GM18511 (cell line): ENCODE data around the gene RAPGEF5.

Experiments
- ATAC-seq: cut with Tn5 transposase; IDR thresholded peaks from one replicate; pipeline ENCODE4 v1.9.1; 2021; ENCODE audit warnings: mild to moderate bottlenecking, moderate library complexity; ENCODE audit not compliant: unreplicated experiment

Gene RAPGEF5, protein sequence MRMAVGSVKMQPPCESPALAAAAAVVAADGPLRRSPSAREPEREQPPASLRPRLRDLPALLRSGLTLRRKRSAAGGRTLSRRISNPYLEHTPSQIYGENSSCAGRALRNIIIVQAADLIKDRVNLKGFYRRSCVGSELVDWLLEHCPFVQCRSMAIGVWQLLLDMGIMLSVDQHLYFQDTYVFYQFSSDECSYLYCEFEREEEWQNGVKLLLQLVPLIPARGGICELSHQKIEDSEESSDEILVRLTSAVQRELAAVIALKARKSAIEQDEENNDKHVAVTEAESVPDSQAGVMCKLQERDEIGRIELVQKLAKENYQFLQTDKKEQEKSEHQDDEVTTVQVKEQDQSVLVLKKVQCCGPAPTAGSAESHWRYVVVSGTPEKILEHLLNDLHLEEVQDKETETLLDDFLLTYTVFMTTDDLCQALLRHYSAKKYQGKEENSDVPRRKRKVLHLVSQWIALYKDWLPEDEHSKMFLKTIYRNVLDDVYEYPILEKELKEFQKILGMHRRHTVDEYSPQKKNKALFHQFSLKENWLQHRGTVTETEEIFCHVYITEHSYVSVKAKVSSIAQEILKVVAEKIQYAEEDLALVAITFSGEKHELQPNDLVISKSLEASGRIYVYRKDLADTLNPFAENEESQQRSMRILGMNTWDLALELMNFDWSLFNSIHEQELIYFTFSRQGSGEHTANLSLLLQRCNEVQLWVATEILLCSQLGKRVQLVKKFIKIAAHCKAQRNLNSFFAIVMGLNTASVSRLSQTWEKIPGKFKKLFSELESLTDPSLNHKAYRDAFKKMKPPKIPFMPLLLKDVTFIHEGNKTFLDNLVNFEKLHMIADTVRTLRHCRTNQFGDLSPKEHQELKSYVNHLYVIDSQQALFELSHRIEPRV

GRCh38 chr7:22356701-22357310 lies at the start of gene RAPGEF5:
RAPGEF5 (minus strand) TSS chr7:22357154; CDS start chr7:22357060, 94 bp downstream.
- ATAC-seq, result peak; percentile 58

DNA sequence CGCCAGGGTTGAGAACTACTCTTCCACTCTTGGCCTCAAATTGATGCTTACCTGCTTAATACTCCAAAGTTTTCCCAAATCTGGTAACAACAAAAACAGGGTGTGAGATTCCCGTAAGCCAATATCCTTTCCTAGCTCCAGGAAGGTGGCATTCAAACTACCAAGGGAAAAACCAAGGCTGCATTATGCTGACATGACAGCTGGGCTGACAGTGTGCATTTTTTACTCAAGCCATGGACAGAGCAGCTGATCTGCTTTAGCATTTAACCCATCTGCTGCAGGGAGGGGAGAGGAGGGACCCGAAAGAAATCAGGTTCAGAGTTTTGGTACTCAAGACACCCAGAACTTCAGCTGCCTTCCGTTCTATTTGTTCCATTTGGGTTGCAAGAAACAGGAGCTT lies 49.8 kb upstream of the RAPGEF5 start:
- no peak for ATAC-seq

- no peak for ATAC-seq
Measured at GRCh38 chr7:22404421-22405023, 47.6 kb upstream of the RAPGEF5 start.

- ATAC-seq, result no peak
Measured at GRCh38 chr7:22403344-22403743, 46.4 kb upstream of the RAPGEF5 start.

- ATAC-seq, result peak; percentile 34
Measured at GRCh38 chr7:22402250-22402649, 45.3 kb upstream of the RAPGEF5 start.

DNA sequence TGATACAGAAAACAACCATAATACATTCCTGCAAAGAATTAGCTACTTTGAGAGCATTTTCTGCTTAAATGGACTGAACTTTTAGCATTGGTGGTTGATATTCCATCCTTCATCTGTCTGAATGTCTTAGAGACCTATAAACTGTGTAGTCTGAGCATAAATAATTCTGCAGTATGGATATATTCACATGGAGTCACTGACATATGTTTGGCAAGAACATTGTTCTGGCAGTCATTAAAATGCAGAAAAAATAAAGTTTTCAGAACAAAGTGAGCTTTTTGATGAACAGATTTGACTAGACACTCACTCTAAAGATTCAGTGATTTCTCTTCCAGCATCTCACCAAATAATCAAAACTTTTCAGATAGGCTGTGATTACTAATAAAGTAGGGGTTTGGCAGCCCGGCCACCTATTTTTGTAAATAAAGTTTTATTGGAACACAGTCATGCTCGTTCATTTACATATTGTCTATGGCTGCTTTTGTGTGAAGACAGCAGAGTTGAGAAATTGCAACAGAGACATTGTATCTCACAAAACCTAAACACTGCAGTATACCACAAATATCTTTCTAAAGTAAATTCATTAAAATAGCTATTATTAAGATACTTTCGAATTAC lies 44.1 kb upstream of the RAPGEF5 start:
- no peak for ATAC-seq

GRCh38 chr7:22400150-22400814 lies 43.3 kb upstream of the RAPGEF5 start:
- ATAC-seq, result no peak

GRCh38 chr7:22399546-22399945 lies 42.6 kb upstream of the RAPGEF5 start:
- no peak for ATAC-seq

- ATAC-seq, result no peak
Measured at GRCh38 chr7:22399091-22399490, 42.1 kb upstream of the RAPGEF5 start.

GRCh38 chr7:22397981-22398380 lies 41.0 kb upstream of the RAPGEF5 start:
- ATAC-seq, result no peak

- ATAC-seq, result no peak
Measured at GRCh38 chr7:22395222-22395621, 38.3 kb upstream of the RAPGEF5 start.

DNA sequence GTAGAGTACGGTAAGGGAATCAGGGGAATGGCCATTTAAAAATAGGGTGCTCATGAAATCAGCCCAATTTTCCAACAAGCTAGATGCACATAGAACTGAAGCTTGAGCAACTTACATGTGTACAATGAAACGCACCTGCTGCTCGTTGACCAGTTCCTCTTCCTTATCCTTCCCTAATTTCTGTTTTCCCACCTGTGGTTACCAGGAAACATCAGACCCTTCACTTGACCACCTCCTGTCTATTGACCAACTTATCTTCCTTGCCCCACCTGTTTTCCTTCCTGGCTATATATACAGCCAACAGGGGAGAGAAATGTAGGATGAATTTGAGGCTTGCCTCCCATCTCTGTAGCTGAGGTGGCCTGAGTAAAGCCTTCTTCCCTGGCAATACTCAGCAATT lies 37.8 kb upstream of the RAPGEF5 start:
- ATAC-seq, result no peak

- ATAC-seq, result no peak
Measured at GRCh38 chr7:22393913-22394729, 37.2 kb upstream of the RAPGEF5 start.

- no peak for ATAC-seq
Measured at GRCh38 chr7:22390516-22390915, 33.6 kb upstream of the RAPGEF5 start.

GRCh38 chr7:22389892-22390291 lies 32.9 kb upstream of the RAPGEF5 start:
- no peak for ATAC-seq

DNA sequence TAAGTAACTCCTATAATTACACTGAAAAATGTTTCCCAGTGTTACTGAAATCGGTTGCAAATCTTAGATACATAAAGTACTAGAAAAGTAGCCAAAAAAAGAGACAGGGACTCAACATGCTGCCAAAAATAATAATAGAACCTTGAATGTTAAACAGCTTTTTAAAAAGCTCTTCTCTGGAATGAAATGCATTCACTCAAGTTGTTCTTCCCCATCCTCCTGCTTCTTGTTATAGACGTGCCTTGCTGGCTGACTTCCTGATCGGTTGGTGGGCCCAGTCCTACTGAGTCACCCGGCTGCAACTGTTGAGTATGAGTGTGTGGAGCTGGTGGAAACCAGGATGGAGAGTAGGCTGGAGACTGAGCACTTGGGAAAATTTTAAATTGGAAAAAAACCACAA lies 30.6 kb upstream of the RAPGEF5 start:
- ATAC-seq, result no peak

DNA sequence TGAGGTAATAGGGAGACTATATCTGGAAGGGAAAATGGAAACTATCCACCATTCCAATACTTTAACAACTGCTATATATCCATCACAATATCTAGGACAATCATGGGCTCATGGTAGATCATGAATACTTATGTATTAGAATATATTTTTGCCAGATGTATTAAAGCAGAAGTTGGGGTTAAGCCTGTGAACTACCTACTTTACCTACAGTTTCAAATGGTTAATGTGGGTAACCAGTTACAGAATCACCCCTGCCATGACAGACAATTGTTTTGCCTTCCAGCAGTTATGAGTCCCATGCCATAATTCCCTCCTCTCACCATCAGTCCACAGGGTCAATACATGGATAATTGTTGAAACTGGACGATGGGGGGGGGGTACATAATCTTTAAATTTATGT lies 29.9 kb upstream of the RAPGEF5 start:
- peak; percentile 59 for ATAC-seq

DNA sequence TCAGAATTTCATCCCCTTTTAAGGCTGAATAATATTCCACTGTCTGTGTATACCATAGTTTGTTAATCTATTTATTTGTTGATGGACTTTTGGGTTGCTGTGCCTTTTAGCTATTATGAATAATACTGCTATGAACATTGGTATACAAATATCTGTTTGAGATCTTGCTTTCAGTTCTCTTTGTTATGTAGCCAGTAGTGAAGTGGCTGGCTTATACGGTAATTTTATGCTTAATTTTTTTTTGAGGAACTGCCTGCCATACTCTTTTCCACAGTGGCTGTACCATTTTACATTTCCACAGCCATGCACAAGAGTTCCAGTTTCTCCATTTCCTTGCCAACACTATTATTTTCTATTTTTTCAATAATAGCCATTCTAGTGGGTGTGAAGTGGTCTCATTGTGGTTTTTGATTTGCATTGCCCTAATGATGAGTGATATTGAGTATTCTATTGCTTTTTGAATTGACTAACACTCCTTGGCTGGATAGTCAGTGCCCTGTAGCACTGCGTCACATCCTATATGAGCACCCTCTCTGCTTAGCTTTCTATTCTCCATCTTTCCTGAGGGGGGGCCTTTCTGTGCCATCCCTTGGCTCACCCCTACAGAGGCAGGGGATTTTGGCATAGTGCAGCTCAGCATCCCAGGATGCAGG lies 29.4 kb upstream of the RAPGEF5 start:
- peak; percentile 73 for ATAC-seq

DNA sequence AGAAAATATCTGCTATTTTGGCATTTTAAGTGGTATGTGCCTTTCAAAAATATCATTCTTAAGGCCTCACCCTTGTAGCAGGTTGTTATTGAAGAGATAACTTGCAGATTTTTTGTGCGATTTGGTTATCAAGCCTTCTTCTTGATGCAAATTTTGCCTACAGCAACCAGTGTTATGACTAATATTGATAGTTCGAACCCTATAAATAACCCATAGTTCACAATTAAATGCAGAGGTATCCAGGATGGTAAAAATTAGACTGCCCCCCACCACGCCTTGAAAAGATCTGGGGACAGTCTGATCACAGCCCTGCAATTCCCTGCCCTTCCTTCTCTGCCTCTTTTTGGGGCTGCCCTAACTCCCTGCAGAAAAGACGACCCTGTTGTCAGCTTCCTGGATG lies 28.4 kb upstream of the RAPGEF5 start:
- peak; percentile 40 for ATAC-seq
